ENCODE measurements around the gene SPCS2. TPM values are rescaled to one million over a fixed set of nuclear protein-coding genes. Genes with fewer than 3 reads are reported as not detected.

The SPCS2 gene
- total RNA-seq, 1 donor = 10.9 TPM

DNA sequence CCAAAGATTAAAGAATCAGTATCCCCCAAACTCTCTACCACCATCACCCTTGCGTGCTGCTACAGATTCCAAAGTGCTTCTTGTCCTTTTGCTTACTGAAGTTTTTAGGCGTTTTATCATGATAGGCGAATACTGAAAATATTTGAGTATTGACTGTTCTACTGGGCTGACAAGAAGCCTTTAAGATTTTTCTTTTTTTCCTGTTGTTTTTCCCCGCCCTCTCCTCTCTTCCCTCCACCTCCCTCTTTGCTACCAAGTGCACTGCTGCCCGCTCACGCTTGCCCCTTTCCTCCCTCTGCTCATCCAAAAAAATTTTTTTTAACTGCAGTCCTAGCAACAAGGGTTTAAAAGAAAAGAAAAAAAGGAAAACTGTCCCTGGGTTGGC, 679 bp downstream of the SPCS2 start:
- H4K20me1 ChIP-seq (ENCODE audit: insufficient read depth, low read length) = peaks cover 38% of the 10 kb centered on the region
- DNase-seq (ENCODE audit: insufficient read length, low spot score, missing footprints) = no peak

DNA sequence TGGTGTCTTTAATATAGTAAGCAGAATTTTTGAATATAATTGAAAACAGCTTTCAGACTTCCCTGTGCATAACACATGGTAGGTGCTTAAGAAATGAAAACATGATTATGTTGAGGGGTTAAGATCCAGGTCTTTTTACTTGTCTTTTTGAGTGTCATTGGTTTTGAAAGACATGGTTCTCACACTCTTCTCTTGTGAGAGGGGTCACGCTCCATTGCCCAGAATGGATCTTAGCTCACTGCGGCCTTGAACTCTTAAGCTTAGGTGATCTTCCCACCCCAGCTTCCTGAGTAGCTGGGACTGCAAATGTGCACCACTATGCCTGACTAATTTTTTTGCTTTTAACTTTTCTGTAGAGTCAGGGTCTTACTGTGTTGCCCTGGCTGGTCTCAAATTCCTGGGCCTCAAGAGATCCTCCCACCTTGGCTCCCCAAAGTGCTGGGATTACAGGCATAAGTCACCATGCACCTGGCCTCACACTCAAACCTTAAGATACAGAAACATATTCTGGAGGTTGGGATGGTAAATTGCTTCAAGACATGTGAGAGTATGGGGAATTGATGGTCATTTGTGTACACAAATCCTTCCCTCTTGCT, 1.4 kb downstream of the SPCS2 start:
- TF ChIP-seq, protein P1, sequence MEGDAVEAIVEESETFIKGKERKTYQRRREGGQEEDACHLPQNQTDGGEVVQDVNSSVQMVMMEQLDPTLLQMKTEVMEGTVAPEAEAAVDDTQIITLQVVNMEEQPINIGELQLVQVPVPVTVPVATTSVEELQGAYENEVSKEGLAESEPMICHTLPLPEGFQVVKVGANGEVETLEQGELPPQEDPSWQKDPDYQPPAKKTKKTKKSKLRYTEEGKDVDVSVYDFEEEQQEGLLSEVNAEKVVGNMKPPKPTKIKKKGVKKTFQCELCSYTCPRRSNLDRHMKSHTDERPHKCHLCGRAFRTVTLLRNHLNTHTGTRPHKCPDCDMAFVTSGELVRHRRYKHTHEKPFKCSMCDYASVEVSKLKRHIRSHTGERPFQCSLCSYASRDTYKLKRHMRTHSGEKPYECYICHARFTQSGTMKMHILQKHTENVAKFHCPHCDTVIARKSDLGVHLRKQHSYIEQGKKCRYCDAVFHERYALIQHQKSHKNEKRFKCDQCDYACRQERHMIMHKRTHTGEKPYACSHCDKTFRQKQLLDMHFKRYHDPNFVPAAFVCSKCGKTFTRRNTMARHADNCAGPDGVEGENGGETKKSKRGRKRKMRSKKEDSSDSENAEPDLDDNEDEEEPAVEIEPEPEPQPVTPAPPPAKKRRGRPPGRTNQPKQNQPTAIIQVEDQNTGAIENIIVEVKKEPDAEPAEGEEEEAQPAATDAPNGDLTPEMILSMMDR (IDR thresholded peaks at IDR 0.05; ENCODE audit: extremely low read depth, low read depth, low read length) = no peak
- peak overlapping the region; percentile 96 for H3K27ac ChIP-seq (ENCODE audit: low read depth, low read length)
- peak overlapping the region; percentile 84 for H3K4me2 ChIP-seq (ENCODE audit: insufficient read depth, low read length)
- H3K36me3 ChIP-seq (ENCODE audit: insufficient read depth, low read length) = peaks cover 9% of the 10 kb centered on the region
- H2AFZ ChIP-seq (ENCODE audit: low read length) = no peak overlapping the region
- H3K27me3 ChIP-seq (ENCODE audit: insufficient read depth, low read length) = no peaks in the 10 kb centered on the region
- DNase-seq (ENCODE audit: insufficient read length, low spot score, missing footprints) = no peak
- peak overlapping the region; percentile 85 for H3K4me3 ChIP-seq (ENCODE audit: insufficient read depth, low read length)
- H4K20me1 ChIP-seq (ENCODE audit: insufficient read depth, low read length) = peaks cover 43% of the 10 kb centered on the region
- H3K9me3 ChIP-seq (ENCODE audit: low read depth, low read length) = no peaks in the 10 kb centered on the region
- peaks cover 77% of the 10 kb centered on the region for H3K79me2 ChIP-seq (ENCODE audit: insufficient read depth, low read length)
- peaks cover 18% of the 10 kb centered on the region for H3K4me1 ChIP-seq (ENCODE audit: insufficient read depth, low read length)

More for the DNA sequence above, 679 bp downstream of the SPCS2 start:
- Histone ChIP-seq H3K4me2 (ENCODE audit: insufficient read depth, low read length) (peak overlapping the region; percentile 84), H3K79me2 (ENCODE audit: insufficient read depth, low read length) (peaks cover 70% of the 10 kb centered on the region), H3K27me3 (ENCODE audit: insufficient read depth, low read length) (no peaks in the 10 kb centered on the region), H3K36me3 (ENCODE audit: insufficient read depth, low read length) (peaks cover 5% of the 10 kb centered on the region), H3K4me3 (ENCODE audit: insufficient read depth, low read length) (peak overlapping the region; percentile 85), H3K27ac (ENCODE audit: low read depth, low read length) (peak overlapping the region; percentile 96), H3K9me3 (ENCODE audit: low read depth, low read length) (no peaks in the 10 kb centered on the region), H3K4me1 (ENCODE audit: insufficient read depth, low read length) (peaks cover 18% of the 10 kb centered on the region), H2AFZ (ENCODE audit: low read length) (peak overlapping the region; percentile 91)
- TF ChIP-seq, protein P1 (IDR thresholded peaks at IDR 0.05; ENCODE audit: extremely low read depth, low read depth, low read length) = no peak

DNA sequence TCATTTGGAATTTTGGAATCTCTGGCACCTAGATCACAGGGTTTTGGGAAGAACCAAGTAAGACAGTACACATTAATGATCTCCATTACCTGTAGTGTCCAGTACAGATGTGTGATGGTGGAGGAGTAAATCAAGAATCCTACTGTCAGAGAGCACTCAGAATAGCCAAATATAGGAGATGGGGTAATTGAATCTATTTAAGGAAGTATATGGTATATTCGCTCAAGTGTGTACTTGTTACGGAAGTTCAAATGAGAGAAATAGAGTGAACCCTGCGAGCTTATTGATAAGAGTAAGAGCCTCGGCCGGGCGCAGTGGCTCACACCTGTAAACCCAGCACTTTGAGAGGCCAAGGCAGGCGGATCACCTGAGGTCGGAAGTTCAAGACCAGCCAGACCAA, 2.2 kb downstream of the SPCS2 start:
- Histone ChIP-seq H4K20me1 (ENCODE audit: insufficient read depth, low read length) (peaks cover 47% of the 10 kb centered on the region), H3K27ac (ENCODE audit: low read depth, low read length) (no peak overlapping the region), H3K79me2 (ENCODE audit: insufficient read depth, low read length) (peaks cover 83% of the 10 kb centered on the region), H3K36me3 (ENCODE audit: insufficient read depth, low read length) (peaks cover 9% of the 10 kb centered on the region), H2AFZ (ENCODE audit: low read length) (no peak overlapping the region), H3K4me3 (ENCODE audit: insufficient read depth, low read length) (no peak overlapping the region), H3K4me1 (ENCODE audit: insufficient read depth, low read length) (peaks cover 19% of the 10 kb centered on the region), H3K27me3 (ENCODE audit: insufficient read depth, low read length) (no peaks in the 10 kb centered on the region), H3K9me3 (ENCODE audit: low read depth, low read length) (no peaks in the 10 kb centered on the region), H3K4me2 (ENCODE audit: insufficient read depth, low read length) (peak overlapping the region; percentile 84)
- TF ChIP-seq, protein P1 (IDR thresholded peaks at IDR 0.05; ENCODE audit: extremely low read depth, low read depth, low read length) = no peak
- DNase-seq (ENCODE audit: insufficient read length, low spot score, missing footprints) = no peak

DNA sequence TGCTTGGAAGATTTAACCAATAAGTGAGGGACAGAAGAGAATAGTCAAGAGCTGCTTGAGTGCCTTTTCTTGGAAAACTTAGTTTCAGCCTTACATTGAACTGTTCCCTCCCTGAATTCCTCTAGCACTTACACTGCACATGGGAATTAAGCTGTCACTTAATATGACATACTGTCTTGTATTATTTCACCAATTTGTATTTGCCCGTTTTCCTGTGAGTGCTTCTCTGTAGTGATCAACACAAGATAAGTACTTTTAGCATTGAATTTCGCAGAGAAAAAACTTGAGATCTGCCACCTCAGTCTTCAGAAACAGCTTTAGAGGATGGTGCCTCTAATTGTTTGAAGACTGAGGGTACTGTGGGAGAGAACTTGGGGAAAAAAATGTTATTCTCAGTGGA, 3.7 kb downstream of the SPCS2 start:
- Histone ChIP-seq H3K36me3 (ENCODE audit: insufficient read depth, low read length) (peaks cover 9% of the 10 kb centered on the region), H3K27ac (ENCODE audit: low read depth, low read length) (no peak overlapping the region), H3K79me2 (ENCODE audit: insufficient read depth, low read length) (peaks cover 98% of the 10 kb centered on the region), H4K20me1 (ENCODE audit: insufficient read depth, low read length) (peaks cover 53% of the 10 kb centered on the region), H3K4me2 (ENCODE audit: insufficient read depth, low read length) (no peak overlapping the region), H2AFZ (ENCODE audit: low read length) (no peak overlapping the region), H3K9me3 (ENCODE audit: low read depth, low read length) (no peaks in the 10 kb centered on the region), H3K27me3 (ENCODE audit: insufficient read depth, low read length) (no peaks in the 10 kb centered on the region), H3K4me3 (ENCODE audit: insufficient read depth, low read length) (no peak overlapping the region), H3K4me1 (ENCODE audit: insufficient read depth, low read length) (peaks cover 23% of the 10 kb centered on the region)
- TF ChIP-seq, protein P1 (IDR thresholded peaks at IDR 0.05; ENCODE audit: extremely low read depth, low read depth, low read length) = no peak
- no peak for DNase-seq (ENCODE audit: insufficient read length, low spot score, missing footprints)

Measured in osteoblast (primary cell).